MM.1S (cell line): ENCODE measurements around the gene F2.

Source experiments
- EZH2 ChIP-seq: fragments of 300-600 bp; sonication (generic); optimal IDR thresholded peaks from 2 replicates; pipeline ENCODE3; 2017; ENCODE audit warnings: low read depth, mild to moderate bottlenecking, antibody characterized with exemption, low read length, mixed read lengths
- EZH2phosphoT487 ChIP-seq: fragments of 300-600 bp; sonication (generic); IDR thresholded peaks from 2 replicates; pipeline ENCODE4 v1.6.1; 2018; ENCODE audit warnings: antibody characterized with exemption, low read length
- TF ChIP-seq, protein P1 (sequence below): fragments of 300-600 bp; sonication (generic); IDR thresholded peaks from 2 replicates; pipeline ENCODE4 v1.5.1; 2016; ENCODE audit warnings: antibody characterized with exemption, low read length, mixed read lengths

DNA sequence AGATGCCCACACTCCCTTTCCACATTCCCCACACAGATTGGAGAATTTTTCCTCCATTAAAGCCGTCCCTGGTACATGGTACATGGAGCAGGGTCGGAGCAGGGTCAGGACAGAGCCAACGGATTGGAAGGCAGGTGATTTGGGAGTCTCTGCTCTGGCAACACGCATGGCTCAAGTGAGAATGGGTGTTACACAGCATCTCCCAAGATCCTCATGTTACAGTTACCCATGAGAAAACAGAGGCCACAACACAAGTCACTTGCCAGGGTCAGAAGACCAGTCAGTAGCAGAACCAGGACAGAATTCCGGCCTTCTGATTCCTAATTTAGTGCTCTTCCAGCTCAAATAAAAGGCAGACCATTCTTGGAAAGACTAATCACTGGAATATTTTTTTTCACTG, 7.7 kb upstream of the F2 start:
- TF ChIP-seq, protein P1, sequence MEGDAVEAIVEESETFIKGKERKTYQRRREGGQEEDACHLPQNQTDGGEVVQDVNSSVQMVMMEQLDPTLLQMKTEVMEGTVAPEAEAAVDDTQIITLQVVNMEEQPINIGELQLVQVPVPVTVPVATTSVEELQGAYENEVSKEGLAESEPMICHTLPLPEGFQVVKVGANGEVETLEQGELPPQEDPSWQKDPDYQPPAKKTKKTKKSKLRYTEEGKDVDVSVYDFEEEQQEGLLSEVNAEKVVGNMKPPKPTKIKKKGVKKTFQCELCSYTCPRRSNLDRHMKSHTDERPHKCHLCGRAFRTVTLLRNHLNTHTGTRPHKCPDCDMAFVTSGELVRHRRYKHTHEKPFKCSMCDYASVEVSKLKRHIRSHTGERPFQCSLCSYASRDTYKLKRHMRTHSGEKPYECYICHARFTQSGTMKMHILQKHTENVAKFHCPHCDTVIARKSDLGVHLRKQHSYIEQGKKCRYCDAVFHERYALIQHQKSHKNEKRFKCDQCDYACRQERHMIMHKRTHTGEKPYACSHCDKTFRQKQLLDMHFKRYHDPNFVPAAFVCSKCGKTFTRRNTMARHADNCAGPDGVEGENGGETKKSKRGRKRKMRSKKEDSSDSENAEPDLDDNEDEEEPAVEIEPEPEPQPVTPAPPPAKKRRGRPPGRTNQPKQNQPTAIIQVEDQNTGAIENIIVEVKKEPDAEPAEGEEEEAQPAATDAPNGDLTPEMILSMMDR: no peak
- TF ChIP-seq EZH2 (no peak), EZH2phosphoT487 (no peak)
